Gastroesophageal sphincter (tissue), 3 donors: ENCODE measurements around the gene PSORS1C2.

Experiments used
- EP300 ChIP-seq: sonication (generic); formaldehyde crosslinking; IDR thresholded peaks from one replicate; pipeline ENCODE4 v1.6.1; 2017; ENCODE audit warnings: antibody characterized with exemption, mild to moderate bottlenecking
- POLR2A ChIP-seq, 2 donors: fragments of 450-650 bp; IDR thresholded peaks; one replicate each; pipeline ENCODE4 v1.6.1; 2017; ENCODE audit warnings: antibody characterized with exemption in 2 of 2, mild to moderate bottlenecking in 2 of 2, moderate library complexity in 1 of 2
- POLR2AphosphoS5 ChIP-seq: sonication (generic); formaldehyde crosslinking; IDR thresholded peaks from one replicate; pipeline ENCODE4 v1.6.1; 2017; ENCODE audit warnings: antibody characterized with exemption
- TF ChIP-seq, protein P1 (sequence below), 4 experiments: fragments of 200-600 bp in 2 of 4; fragments of 450-650 bp in 2 of 4; sonication (generic) in 1 of 4; IDR thresholded peaks; one replicate each; pipeline ENCODE4 v1.5.1; 2017 to 2019; ENCODE audit warnings: antibody characterized with exemption in 4 of 4, mild to moderate bottlenecking in 2 of 4, moderate library complexity in 2 of 4

- TF ChIP-seq, protein P1, sequence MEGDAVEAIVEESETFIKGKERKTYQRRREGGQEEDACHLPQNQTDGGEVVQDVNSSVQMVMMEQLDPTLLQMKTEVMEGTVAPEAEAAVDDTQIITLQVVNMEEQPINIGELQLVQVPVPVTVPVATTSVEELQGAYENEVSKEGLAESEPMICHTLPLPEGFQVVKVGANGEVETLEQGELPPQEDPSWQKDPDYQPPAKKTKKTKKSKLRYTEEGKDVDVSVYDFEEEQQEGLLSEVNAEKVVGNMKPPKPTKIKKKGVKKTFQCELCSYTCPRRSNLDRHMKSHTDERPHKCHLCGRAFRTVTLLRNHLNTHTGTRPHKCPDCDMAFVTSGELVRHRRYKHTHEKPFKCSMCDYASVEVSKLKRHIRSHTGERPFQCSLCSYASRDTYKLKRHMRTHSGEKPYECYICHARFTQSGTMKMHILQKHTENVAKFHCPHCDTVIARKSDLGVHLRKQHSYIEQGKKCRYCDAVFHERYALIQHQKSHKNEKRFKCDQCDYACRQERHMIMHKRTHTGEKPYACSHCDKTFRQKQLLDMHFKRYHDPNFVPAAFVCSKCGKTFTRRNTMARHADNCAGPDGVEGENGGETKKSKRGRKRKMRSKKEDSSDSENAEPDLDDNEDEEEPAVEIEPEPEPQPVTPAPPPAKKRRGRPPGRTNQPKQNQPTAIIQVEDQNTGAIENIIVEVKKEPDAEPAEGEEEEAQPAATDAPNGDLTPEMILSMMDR (IDR thresholded peaks at IDR 0.05) = no peak
- TF ChIP-seq EP300 (no peak), POLR2AphosphoS5 (no peak), POLR2A (IDR thresholded peaks at IDR 0.05) (no peak)
Observed at GRCh38 chr6:31173406-31173805, 34.5 kb upstream of the PSORS1C2 start.
